HG02798 (cell line): ENCODE results near the gene RNU1-3.
"Not testable (repeated sequence)": the region's sequence is repeated elsewhere in the genome, so short reads cannot be mapped to it uniquely, and the experiment has no call there.

Source experiments
- ATAC-seq: cut with Tn5 transposase; IDR thresholded peaks from one replicate; pipeline ENCODE4 v1.9.1; 2021; ENCODE audit warnings: mild to moderate bottlenecking; ENCODE audit not compliant: unreplicated experiment, poor library complexity

Gene RNU1-3

GRCh38 chr1:16665836-16666235 is 912 bp downstream of the RNU1-3 start:
- not testable (repeated sequence) for ATAC-seq

DNA sequence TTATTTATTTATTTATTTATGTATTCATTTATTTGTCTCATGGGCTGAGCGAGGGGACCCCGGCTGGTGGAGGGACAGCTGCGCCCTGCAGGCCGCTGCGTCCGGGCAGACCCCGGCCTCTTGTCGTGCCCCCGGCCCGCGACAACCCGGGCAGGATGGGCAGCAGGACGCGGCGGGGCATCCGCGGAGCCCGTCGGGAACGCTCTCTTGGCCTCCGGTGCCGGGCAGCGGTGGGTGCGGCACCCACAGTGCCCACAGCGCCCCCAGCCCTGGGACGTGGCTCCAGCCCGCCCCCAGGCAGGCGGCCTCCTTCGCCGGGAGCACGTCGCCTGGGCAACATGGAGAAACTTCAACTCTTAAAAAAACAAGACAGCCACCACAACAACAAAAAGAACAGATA is 8.5 kb downstream of the RNU1-3 start:
- ATAC-seq = not testable (repeated sequence)

GRCh38 chr1:16656981-16657683 is 9.6 kb downstream of the RNU1-3 start:
- not testable (repeated sequence) for ATAC-seq

- not testable (repeated sequence) for ATAC-seq
These were observed 10.2 kb downstream of the RNU1-3 start for GRCh38 chr1:16656574-16656973.

DNA sequence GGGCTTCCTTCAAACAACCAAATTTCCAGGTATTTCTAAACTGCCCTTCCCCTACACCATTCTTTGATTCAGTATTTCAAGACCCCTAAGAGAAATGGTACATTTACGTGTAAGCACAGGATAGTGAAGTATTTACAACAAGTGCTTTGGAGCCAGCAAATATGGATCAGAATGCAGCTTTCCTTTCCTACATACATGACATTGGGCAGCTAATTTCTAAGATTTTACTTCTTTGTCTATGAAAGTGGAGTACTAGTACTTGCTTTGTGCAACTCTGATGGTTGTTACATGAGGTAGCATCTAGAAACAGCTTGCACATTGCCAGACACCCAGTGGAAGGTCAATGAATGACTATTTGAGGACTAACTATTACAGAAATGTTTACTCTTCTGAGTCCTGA is 15.2 kb downstream of the RNU1-3 start:
- ATAC-seq = not testable (repeated sequence)

DNA sequence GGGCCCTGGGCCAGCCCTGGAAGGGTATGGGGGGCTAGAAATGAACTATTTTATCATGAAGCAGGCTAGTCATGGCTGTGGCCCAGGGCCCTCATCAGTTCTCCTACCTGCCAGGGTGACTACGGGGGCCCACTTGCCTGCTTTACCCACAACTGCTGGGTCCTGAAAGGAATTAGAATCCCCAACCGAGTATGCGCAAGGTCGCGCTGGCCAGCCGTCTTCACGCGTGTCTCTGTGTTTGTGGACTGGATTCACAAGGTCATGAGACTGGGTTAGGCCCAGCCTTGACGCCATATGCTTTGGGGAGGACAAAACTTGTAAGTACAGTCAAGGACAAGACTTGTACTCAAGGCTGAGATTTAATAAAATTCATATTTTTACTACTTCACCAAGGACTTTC is 16.8 kb downstream of the RNU1-3 start:
- not testable (repeated sequence) for ATAC-seq

- not testable (repeated sequence) for ATAC-seq
These were observed 17.4 kb downstream of the RNU1-3 start for GRCh38 chr1:16649390-16649789.

DNA sequence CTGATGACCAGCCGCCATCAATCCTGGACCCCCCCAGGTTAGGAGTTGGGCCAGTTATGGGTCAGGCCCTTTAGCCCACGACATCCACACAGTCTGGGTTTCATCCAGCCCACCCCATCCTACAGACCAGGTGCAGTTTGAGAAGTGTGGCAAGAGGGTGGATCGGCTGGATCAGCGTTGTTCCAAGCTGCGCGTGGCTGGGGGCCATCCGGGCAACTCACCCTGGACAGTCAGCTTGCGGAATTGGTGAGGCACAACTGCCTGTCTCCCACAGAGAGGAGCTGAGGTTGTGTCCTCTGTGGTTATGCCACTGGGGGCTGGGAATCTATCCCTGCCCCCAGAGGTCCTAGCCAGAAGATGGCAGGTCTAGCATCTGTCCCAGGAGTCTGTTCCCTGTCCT is 18.0 kb downstream of the RNU1-3 start:
- ATAC-seq = not testable (repeated sequence)

DNA sequence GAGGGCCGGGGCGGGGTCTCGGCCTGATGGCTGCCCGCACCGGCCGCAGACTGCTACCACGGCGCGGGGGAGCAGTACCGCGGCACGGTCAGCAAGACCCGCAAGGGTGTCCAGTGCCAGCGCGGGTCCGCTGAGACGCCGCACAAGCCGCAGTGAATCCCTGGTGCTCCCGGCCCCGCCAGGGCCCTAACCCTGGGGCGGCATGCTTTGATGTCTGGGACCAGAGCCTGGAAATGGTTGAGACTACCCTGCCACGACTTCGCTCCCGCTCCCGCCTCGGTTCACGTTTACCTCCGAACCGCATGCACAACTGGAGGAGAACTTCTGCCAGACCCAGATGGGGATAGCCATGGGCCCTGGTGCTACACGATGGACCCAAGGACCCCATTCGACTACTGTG is 18.5 kb downstream of the RNU1-3 start:
- ATAC-seq = not testable (repeated sequence)

- not testable (repeated sequence) for ATAC-seq
These were observed 19.3 kb downstream of the RNU1-3 start for GRCh38 chr1:16647179-16648176.

DNA sequence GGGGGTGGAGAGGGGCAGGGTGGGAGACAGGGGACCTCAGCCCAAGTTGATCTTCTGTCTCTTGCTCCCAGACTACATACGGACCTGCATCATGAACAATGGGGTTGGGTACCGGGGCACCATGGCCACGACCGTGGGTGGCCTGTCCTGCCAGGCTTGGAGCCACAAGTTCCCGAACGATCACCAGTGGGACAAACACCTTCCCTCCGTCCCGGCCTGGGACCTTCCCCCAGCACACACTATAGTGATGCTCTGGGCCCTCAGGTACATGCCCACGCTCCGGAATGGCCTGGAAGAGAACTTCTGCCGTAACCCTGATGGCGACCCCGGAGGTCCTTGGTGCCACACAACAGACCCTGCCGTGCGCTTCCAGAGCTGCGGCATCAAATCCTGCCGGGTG is 20.0 kb downstream of the RNU1-3 start:
- not testable (repeated sequence) for ATAC-seq

DNA sequence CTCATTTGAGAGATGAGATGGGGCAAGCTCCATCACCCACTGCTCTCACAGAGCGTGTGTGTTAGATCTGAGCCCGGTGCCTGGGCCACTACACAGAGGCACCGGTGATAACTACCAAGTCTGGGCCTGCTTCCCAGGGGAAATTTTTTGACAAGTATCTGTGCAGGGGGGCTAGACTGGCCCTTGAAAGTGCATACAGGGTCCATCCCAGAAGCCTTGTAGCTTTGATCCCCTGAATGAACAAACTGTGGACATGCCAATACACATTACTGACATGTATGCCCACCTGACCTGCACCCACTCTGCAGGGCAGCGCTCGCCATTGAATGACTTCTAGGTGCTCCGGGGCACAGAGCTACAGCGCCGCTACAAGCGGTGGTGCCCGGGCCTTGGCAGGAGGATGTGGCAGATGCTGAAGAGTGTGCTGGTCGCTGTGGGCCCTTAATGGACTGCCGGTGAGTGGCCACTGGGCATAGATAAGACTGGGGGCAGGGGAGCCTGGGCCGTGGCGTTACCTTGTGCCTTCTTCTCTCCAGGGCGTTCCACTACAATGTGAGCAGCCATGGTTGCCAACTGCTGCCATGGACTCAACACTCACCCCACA is 20.6 kb downstream of the RNU1-3 start:
- ATAC-seq = not testable (repeated sequence)

GRCh38 chr1:16645271-16646060 is 21.3 kb downstream of the RNU1-3 start:
- not testable (repeated sequence) for ATAC-seq

GRCh38 chr1:16644482-16645270 is 22.1 kb downstream of the RNU1-3 start:
- peak; percentile 86 for ATAC-seq

DNA sequence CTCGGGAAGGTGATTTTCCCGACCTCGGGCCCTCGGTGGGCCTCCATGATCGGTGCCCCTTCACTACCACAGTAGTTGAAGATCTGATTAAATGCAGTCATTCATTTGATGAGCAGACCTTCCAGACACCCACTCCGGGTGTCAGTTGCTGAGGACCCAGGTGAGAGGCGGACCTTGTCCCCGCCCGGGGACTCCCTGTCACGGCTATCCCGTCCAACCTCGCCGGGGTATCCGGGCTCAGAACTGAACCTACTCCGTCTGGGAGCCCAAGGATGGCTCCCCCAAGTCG is 22.6 kb downstream of the RNU1-3 start:
- no peak for ATAC-seq

DNA sequence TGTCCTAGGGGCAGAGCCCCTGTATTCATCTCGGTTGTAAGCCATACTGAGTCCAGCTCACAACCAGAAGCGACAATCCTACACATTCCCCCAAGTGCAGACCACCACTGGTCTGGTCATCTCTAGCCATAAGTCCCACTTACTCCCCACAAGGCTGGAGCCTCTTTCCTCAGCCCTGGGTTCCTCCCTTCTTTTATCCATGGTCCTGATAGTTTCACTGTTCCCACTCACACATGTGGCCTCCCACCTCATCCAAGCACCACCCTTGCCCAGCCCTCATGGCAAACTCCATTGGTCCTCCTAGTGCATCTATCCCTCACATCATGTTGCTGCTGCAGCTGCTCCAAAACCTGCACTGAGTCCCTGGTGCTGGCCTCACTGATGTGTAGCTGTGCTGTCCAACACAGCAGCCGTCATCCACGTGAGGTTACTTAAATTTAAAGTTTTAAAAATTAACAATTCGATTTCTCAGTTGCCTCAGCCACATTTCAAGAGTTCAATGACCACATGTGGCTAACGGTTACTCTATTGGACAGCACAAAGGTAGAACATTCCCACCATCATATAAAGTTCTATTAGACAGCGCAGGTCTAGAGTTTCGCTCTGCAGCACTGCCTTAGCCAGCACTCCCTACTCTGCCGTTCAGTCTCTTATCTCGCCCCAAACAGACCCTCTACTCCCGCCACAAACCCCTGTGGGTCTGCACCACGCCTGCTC is 23.1 kb downstream of the RNU1-3 start:
- not testable (repeated sequence) for ATAC-seq

- not testable (repeated sequence) for ATAC-seq
These were observed 23.7 kb downstream of the RNU1-3 start for GRCh38 chr1:16643001-16643411.

GRCh38 chr1:16642025-16642966 is 24.5 kb downstream of the RNU1-3 start:
- not testable (repeated sequence) for ATAC-seq
